Activated naive CD4-positive, alpha-beta T cell (primary cell): Measurements from ENCODE around the gene SORT1.
"Not testable (repeated sequence)": the region's sequence is repeated elsewhere in the genome, so short reads cannot be mapped to it uniquely, and the experiment has no call there.

Experiments used
- DNase-seq, 4 experiments: peaks; one replicate each; lab custom pipeline; 2025; lab: John Stamatoyannopoulos, UW

Gene SORT1

DNA sequence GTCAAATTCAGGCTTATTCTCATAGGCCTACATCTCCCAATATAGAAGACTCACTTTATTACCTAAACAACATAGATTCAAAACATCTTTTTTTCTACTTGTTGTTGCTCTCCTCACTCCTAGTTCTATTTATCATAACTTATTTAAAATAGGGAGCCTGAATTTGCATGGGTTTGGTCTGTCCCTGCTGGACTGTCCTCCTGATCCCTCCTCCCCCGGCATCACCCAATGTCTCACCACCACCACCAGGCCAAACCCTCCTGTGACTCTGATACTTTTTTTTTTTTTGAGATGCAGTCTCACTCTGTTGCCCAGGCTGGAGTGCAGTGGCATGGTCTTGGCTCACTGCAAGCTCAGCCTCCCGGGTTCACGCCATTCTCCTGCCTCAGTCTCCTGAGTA lies 59.1 kb downstream of the SORT1 start:
- DNase-seq, result no peak

DNA sequence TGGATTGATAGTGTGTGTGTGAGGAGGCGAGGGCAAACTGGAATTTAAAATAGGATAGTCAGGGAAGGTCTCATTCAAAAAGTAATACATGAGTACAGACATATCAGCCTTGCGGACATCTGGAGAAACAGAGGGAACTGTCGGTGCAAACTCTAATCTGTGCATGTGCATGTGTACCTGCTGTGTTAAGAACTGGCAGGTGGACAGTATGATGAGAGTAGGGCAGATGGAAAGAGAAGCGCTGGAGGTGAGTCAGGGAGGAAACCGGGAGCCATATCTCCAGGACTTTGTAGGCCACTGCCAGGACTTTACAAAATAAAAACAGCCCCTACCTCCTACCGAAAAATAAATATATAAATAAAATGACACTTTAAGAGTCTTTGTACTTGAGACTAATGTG lies 59.6 kb downstream of the SORT1 start:
- DNase-seq, result no peak

- no peak for DNase-seq
These were observed 62.6 kb downstream of the SORT1 start for GRCh38 chr1:109335091-109335490.

DNA sequence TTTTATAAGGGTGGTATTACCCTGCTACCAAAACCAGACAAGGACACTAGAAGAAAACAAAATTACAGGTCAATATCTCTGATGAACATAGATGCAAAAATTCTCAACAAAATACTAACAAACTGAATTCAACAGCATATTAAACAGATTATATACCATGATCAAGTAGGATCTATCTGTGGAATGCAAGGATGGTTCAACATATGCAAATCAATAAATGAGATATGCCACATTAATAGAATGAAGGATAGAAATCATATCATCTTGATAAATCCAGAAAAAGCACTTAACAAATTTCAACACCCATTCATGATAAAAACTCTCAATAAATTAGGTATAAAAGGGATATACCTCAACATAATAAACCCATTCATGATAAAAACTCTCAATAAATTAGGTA lies 66.6 kb downstream of the SORT1 start:
- DNase-seq, result no peak

GRCh38 chr1:109327285-109327684 lies 70.4 kb downstream of the SORT1 start:
- no peak for DNase-seq

DNA sequence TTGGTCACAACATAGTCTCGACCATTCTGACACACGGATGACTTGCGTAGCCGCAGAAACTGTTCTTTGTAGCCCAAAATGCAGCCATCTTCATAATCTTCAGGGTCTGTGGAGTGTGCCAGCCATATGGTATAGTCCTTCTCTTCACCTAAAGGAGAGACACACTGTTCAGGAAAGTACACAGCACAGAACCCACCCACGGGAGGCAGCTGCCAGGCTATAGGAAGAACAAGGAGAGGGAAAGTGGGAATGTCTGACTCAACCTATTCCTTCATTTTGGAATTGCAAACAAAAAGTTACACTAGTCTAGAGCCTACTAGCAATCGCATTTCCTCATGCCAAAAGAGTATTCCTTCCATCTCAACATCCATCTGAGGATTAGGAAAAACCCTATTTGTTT lies 74.7 kb downstream of the SORT1 start:
- no peak for DNase-seq

DNA sequence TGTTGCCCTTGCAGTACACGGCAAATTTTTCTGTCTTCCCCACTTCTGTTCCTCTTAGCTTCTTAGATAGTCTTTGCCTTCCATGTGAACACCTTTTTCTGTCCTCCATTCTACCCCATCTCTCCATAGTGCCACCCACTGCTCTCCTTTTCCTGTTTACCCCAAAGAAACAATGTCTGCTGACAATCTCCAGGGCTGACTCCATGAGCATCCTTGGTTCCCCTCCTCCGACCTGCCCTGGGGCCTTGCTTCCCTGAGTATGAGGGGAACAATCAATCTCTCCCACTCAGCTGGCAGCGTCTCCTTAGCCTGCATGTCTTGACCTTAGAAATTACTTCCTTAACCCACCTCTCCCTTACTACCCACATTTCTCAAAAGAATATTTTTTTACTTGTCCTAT lies 78.6 kb downstream of the SORT1 start:
- no peak for DNase-seq

DNA sequence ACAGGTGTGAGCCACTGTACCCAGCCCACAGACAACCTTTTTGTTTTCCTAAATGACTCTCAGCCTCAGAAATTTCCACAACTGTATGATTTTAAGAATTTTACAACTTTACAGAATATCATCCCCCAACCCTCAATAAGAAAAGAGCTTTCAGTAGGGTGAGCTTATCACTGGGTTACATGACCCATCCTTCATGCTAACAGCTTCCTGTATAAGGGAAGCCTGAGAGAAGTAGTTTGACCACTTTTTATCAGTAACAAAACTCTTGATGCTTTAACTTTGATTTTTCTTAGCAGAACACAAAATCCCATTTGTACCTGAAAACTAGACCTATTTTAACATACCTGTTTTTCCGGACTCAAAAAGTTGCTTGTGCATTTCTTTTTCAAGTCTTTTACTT lies 81.2 kb downstream of the SORT1 start:
- DNase-seq, result no peak

DNA sequence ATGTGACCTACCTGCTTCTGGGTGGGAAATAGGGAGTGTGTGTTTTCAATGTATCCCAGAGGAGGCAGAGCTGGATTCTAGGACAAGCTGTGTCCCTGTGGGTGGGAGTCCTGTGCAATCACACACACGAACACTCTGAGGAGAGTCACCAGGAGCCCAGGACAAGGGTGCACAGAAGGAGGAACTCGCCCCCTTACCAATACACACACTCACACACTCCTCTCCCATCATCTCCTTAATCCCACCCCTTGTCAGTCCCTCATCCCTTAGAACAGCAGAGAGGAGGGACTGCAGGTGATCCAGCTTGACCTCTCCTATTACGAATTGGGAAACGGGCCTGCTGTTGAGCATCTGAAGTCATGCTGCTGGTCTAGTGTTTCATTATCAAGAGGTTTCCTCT lies 82.4 kb downstream of the SORT1 start:
- DNase-seq, result no peak

DNA sequence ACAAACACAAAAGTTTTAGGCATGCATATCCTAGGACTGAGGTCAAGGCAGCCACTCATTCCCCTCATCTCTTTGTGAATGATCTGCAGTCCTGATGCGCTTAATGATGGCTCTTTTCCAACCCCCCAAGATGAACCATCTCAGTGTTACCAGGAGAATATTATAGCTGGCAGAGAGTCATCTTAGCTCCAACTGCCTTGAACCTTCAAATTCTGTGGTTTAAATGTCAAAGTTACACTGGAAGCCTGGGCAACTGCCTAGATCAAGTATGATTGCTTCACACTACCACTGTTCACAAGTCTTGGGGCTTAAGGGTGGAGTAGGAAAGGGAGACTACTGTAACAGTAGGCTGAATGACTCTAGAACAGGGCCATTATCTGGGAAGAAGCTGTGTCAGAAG lies 82.9 kb downstream of the SORT1 start:
- no peak for DNase-seq

- DNase-seq, result no peak
These were observed 84.5 kb downstream of the SORT1 start for GRCh38 chr1:109312978-109313775.

GRCh38 chr1:109312246-109312645 lies 85.5 kb downstream of the SORT1 start:
- no peak for DNase-seq

DNA sequence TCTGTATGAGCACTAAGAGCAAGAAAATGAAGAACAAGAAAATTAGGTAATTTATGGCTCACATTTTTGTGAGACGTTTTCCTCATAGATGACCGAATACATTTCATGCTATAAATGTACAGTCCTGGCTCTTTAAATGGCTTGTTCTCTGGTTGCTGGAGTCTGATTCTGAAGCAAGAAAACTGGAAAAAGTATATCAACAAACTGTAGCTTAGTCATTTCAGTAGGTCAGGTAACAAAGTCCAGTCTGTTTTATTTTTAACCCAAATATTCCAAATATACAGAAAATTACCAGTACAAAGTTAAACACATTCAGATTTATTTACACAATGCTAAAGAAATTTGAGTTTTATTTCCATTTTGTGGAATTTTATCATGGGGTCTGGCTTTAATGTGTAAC lies 88.4 kb downstream of the SORT1 start:
- DNase-seq, result no peak

GRCh38 chr1:109307274-109308021 lies 90.3 kb downstream of the SORT1 start:
- no peak for DNase-seq

GRCh38 chr1:109306832-109307273 lies 90.9 kb downstream of the SORT1 start, which contains the start of gene MYBPHL:
Gene MYBPHL, minus strand, starts transcription at chr1:109307011. Its CDS starts 20 bp downstream, at chr1:109306991.
- no peak for DNase-seq

- DNase-seq, result not testable (repeated sequence)
These were observed 91.7 kb downstream of the SORT1 start for GRCh38 chr1:109305991-109306390.

DNA sequence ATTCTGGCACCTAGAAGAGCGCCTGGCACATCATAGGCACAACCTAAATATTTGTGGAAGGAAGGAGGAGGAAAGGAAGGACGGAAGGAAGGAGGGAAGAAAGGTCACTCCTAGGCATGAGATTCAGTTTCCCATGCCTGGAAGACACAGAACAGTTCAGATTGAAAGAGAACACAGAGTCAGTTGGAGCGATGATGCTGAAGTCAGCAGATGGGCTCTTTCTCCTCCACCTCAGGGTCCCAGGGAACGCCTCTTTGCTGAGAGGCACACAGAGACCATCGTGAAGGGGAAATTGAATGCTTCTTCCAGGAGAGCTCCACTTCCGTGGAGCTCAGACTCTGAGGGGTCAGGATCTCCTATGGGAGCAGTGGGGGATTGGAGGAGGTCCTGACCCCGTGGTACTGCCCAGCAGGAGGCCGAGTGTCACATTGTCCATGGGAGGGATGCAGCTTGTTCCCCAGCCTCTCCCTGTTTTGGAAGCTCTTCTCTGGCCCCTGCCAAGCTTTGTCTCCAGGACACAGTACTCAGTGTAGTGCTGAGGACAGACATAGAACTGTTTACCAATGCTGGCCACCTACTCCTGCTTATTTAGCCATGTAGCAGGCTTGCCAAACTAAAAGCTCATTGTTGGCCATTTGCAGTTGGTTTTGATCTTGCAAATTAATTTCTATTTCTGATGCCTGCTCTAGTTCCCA lies 93.3 kb downstream of the SORT1 start:
- DNase-seq, result no peak

GRCh38 chr1:109301874-109302273 lies 95.8 kb downstream of the SORT1 start:
- DNase-seq, result no peak

GRCh38 chr1:109300650-109301151 lies 97.0 kb downstream of the SORT1 start:
- DNase-seq, result no peak

DNA sequence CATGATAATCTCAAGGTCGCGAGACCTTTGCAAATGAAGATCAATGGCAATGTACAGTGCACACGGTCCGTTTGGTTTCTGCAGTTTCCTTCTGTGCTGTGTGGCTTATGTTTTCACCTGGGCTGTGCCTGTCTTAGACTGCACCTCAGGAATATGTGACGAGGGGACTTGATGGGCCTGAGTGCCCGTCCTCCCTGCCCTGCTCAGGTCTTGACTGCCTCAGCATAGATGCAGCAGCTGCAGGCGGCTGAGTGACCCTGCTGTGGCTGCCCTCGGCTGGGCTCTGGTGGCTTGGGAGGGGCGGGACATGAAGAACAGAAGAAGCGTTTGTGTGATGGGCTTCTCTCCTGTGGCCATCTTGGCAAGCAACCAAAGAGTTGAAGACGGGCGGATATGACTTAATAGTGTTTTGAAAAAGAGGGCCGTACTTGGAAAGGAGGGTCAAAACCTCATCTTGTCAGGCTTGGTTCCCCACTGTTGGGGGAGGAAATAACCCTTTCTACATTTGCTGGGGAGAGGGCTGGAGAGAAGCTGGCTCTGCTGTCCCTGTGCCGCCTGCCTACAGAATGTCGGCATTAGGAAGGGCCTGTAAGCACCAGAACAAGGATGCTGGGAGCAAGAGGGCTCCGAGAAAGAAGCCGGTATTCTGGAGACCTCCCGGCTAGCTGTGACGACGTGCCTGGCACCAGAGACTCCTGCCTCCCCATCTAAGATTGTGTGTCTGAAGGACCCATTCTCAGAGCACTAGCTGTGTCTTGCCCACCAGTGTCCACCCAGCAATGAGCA lies 98.0 kb downstream of the SORT1 start:
- no peak for DNase-seq

- DNase-seq, result no peak
These were observed 98.8 kb downstream of the SORT1 start for GRCh38 chr1:109298666-109299557.
